NCI-H146 (cell line): ENCODE measurements around the gene GALNTL6.
"Not testable (repeated sequence)": the region's sequence is repeated elsewhere in the genome, so short reads cannot be mapped to it uniquely, and the experiment has no call there.

Experiments
- DNase-seq: peaks from one replicate; lab custom pipeline; 2025; lab: John Stamatoyannopoulos, UW

Gene GALNTL6

DNA sequence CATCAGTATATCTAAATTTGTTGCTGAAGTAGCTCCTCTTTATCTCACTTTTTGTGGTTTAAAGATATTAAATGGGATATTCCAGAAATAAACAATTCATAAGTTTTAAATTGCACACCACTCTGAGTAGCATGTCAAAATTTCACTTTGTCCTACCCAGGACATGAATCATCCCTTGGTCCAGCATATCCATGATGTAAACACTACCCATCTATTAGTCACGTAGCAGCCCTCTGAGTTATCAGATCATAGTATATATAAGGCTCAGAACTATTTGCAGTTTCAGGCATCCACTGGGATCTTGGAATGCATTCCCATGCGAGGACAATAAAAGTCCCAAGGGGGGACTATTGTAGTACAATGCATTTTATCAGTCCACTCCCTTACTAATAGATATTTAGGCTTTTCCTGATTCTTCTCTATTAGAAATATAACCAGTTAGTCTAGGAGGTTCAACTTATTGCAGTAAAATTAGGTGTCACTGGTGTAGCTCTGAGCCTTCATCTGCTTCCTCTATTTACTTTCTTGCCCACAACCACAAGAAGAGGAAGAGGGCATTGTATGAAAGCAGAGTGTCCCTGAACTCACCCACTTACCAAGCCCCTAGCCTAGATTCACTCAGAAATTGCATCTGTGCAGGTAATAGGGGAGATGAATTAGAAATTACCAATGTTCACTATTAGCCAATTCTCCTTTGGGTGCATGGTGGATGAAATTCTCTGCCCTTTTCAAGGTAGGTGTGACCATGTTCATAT, 945.6 kb downstream of the GALNTL6 start:
- no peak for DNase-seq

DNA sequence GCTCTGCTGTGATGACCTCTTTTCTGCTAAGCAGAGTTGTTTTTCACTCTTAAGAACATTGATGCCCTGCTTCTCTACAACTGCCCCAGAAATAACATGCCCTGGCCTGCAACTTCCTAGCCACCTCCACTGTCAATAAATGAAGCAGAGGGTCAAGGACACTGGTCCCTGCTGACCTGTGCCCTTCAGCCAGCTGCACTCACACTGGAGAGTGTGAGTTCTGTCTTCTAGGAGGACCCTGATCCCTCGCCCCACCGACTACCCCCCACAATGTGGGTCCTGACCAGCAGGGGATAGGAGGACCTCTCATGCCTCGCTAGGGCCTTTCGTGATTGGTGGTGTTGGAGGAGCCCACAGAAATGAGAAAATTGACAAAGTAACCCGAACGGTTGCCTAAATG, 947.3 kb downstream of the GALNTL6 start:
- no peak for DNase-seq

DNA sequence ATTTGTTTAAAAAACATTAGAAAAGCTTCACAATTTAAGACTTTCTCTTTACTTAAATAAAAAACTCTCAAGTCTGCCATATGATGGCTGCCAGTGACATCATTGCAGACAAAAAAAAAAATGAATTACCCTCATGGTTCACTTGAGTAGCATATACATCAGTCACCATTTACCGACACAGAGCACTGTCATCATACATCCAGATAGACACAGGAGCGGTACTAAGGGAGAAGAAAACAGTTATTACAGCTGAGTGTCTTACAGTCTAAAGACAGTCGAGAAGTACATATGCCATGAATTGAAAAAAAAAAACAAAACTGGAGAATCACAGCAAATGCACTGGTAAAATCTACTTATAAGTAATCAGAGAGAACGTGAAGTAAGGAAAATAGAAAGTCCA, 949.7 kb downstream of the GALNTL6 start:
- no peak for DNase-seq

DNA sequence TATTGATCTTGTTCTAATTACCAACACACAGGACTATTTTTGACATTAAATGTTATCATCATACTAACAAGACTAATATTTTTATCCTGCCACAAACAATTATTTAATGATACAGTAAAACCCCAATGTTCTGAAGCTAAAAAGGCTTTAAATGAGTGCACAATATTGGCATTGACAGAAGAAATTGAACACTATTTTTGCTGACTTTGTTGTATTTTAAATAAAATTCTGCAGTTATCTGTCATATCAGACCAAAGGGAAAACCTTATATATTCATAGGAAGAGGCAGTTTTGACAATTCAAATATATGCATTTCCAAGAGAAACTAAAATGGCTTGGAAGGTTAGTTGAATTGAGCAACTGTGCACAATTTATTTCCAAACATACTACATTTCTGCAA, 957.6 kb downstream of the GALNTL6 start:
- DNase-seq = no peak

DNA sequence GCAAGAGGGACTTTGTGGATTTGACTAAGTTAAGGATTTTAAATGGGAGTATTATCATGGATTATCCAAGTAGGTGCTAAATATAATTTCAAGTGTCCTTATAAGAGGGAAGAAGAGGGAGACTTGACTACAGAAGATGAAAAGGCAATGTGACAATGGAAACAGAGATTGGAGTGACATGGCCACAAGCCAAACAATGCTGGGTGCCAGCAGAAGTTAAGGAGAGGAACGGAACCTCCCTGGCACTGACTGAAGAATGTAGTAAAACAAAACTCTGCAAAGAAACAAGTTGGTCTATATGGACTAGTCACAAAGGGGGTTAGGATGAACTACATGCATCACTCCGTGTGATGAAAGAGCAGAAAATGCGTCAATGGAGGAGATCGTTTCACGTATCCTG, 959.6 kb downstream of the GALNTL6 start:
- no peak for DNase-seq

DNA sequence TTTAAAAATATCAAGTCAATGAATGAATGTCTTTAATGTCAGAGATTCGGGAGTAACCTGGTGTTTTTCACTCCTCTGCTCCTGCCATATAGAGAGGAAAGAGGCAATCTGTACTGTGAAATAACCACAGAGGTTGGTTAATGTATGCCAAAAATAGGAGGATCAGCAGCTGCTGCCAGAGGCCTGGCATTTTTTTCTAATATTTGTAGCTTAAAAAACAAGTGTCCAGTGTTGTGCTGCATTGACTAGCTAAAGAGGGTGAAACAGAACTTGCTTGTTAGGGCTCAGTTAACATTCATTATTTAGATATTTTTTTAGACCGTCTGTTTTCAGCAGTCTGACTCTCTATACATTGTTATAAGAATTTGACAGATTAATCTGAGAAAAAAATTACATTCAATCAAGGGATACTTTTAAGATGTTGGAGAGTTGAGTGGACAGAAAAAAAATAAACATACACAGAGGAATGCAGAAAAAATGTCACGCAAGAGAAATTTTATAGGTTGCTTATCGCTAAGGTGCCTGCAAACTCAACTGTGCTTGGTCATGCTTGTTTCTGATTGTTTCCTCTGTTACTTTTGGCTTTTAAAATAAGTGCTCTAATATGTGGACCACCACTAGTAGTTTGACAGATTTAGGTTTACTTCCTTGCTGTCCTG, 963.1 kb downstream of the GALNTL6 start:
- DNase-seq = no peak

DNA sequence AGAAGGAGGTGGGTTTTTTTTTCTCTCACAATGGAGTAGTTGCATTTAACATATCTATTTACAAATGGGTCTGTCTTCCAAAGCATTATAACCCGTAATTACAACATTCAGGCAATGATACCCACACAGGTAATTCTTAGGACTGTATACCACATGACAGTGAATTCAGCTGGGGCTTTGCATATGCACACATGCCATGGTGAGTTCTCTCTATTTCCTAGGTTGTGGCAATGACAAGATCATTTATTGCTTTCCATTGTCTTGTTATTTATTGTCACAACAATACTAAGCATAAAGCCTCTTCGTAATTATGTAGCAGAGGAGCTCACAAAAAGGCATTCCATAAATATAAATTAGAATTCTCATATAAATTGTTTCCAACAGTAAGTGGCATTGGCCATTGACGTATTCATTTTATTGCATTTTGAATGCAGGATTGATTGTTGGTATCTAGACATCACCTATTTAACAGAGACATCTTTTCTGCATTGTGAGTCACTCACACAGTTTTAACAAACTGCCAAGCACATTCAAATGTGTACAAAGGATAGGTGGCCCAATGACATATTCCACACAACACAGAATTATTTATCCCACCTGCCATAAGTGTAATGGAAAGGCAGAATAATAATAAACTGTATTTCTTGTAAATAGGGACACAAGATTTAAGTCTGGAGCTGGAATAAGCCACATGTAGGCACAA, 964.7 kb downstream of the GALNTL6 start:
- no peak for DNase-seq

DNA sequence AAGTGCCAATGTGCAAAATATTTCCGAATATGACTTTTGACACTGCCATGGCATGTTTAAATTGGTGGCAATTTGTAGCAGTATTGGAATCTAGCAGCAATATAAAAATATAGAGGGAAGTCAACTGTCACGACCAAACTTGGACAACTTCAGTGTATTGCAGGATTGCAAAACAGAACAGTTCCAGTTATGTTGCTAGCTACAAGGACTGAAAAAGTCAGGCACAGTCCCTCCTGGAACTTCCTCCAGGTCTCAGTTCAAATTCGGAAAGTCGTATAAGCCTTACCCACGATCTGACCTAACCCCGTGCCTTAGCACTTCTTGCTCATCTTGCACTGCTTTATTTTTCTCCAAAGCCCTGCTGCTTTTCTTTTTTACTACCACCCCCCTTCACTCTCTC, 965.4 kb downstream of the GALNTL6 start:
- DNase-seq = no peak

DNA sequence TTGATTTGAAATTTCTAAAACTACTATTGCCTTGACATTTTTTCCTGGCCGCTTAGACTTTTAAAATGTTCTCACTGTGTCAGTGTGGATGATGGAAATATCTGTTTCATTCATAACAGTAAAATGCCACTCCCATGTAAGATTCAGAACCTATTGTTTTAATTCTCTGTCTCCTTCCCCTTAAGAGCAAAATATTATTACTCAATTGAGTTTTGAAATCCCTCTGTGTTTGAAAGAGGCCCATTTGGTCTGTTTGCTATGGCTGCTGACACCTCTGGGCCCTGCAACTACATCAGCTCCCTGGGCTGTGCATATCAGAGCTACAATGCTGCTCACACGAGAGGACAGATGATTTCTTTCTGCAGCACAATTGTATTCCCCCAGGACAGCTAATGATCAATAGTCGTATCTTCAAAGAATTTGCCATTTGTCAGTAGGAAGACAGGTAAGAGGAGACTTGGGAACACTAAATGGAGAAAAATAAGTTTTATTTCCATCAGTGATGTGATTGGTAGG, 967.4 kb downstream of the GALNTL6 start:
- no peak for DNase-seq

DNA sequence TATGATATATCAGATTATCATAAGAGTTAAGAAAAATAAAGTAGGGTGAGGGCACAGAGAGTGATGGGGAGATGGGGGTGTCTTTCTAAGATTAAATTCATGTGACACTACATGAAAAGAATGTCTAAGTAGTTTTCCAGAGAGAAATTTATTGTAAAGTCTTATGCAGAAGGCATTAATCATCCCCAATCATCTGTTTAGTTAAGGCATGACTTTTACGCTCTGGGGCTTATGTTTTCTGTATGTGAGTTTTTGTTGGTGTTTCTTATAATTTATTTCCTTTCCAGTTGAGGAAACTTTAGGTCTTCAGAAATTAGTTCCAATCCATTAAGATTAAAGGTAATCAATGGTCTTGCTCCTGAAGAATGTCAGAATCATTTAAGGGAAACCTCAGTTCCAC, 972.4 kb downstream of the GALNTL6 start:
- no peak for DNase-seq

GRCh38 chr4:172786039-172786792, 973.0 kb downstream of the GALNTL6 start:
- DNase-seq = no peak

DNA sequence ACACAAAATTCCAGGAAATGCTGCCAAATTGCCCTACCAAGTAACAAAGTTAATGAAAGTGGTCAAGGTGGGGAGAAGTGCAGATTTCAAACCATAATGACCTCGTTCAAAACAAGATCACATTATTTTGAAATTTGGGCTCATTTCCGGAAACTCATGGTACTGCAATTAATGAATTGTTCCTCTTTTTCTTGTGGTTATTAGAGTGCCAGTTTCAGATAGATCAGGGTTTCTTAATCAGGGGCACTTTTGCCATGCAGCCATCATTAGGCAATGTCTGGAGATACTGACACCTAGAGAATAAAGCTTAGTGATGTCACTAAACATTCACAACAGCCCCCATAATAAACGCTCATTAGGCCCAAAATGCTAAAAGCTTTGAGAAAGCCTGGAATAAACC, 973.9 kb downstream of the GALNTL6 start:
- DNase-seq = no peak

- no peak for DNase-seq
Observed at GRCh38 chr4:172791841-172792240, 978.6 kb downstream of the GALNTL6 start.

- no peak for DNase-seq
Observed at GRCh38 chr4:172793565-172794306, 980.5 kb downstream of the GALNTL6 start.

DNA sequence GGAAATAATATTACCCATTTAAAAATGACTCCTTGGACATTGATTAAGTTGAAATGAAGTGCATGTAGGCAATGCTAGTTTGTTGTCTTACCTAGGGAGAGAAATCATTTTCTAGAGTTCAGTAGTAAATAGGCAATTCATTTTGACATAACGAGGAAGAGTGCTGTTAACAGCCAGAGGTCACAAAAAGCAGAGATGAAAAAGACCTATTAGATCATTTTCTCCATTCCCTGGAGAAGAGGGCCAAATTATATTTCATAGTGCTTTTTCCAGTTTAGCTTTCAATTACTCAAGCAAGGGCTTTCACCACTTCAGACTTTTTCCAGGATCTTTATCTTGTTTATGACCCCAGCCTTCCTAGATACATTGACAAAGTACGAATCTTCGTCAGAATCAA, 981.1 kb downstream of the GALNTL6 start:
- no peak for DNase-seq

- DNase-seq = not testable (repeated sequence)
Observed at GRCh38 chr4:172797281-172797680, 984.1 kb downstream of the GALNTL6 start.

GRCh38 chr4:172802032-172802431, 988.8 kb downstream of the GALNTL6 start:
- DNase-seq = no peak

- DNase-seq = no peak
Observed at GRCh38 chr4:172806841-172807240, 993.6 kb downstream of the GALNTL6 start.

- DNase-seq = no peak
Observed at GRCh38 chr4:172808196-172808595, 995.0 kb downstream of the GALNTL6 start.

DNA sequence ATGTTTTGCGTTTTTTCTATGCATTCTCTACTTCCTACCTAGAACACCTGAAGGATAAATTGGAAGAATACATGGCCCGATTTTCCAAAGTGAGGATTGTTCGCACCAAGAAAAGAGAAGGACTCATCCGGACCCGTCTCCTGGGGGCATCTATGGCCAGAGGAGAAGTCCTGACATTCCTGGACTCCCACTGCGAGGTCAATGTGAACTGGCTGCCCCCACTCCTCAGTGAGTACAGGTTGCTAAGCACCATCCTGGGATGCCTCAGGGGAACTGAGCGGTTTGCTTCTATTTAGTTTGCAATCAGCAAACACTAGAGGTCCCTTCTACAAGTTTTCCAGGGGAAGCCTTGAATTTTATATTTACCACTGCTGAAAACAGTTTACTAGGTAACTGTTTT, 996.1 kb downstream of the GALNTL6 start:
- peak; percentile 74 for DNase-seq

DNA sequence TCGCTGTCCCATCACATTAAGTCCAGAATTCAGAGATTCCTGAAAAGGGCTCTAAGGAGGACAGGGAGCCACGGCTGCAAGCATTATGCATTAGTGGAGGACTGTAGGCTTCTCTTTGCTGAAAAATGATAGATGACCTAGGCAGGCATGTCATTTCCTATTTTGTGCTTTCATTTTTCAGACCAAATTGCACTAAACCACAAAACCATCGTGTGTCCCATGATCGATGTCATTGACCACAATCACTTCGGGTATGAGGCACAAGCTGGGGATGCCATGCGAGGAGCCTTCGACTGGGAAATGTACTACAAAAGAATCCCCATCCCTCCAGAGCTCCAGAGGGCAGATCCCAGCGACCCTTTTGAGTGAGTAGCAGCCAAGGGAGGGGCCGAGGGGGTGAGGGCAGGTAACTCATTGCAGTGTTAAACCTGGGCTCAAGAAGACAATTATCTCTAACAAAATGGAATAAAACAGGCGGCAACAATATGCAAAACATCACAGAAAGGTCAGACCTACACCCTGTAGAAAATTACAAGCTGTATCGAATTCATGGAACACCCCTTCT, 1000.2 kb downstream of the GALNTL6 start:
- peak; percentile 3 for DNase-seq
